ENCODE data around the gene SEC31A.
"Not testable (repeated sequence)": the region's sequence is repeated elsewhere in the genome, so short reads cannot be mapped to it uniquely, and the experiment has no call there.

The SEC31A gene, protein sequence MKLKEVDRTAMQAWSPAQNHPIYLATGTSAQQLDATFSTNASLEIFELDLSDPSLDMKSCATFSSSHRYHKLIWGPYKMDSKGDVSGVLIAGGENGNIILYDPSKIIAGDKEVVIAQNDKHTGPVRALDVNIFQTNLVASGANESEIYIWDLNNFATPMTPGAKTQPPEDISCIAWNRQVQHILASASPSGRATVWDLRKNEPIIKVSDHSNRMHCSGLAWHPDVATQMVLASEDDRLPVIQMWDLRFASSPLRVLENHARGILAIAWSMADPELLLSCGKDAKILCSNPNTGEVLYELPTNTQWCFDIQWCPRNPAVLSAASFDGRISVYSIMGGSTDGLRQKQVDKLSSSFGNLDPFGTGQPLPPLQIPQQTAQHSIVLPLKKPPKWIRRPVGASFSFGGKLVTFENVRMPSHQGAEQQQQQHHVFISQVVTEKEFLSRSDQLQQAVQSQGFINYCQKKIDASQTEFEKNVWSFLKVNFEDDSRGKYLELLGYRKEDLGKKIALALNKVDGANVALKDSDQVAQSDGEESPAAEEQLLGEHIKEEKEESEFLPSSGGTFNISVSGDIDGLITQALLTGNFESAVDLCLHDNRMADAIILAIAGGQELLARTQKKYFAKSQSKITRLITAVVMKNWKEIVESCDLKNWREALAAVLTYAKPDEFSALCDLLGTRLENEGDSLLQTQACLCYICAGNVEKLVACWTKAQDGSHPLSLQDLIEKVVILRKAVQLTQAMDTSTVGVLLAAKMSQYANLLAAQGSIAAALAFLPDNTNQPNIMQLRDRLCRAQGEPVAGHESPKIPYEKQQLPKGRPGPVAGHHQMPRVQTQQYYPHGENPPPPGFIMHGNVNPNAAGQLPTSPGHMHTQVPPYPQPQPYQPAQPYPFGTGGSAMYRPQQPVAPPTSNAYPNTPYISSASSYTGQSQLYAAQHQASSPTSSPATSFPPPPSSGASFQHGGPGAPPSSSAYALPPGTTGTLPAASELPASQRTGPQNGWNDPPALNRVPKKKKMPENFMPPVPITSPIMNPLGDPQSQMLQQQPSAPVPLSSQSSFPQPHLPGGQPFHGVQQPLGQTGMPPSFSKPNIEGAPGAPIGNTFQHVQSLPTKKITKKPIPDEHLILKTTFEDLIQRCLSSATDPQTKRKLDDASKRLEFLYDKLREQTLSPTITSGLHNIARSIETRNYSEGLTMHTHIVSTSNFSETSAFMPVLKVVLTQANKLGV

GRCh38 chr4:82890901-82891706 lies at the start of gene SEC31A:
Gene SEC31A (minus strand): TSS chr4:82891153. CDS start chr4:82881936, 9,217 bp downstream.
- peak; percentile 98 for DNase-seq (ENCODE audit: low read depth)

- DNase-seq (ENCODE audit: low read depth): no peak
These were observed 48.5 kb upstream of the SEC31A start for GRCh38 chr4:82939414-82939813.

DNA sequence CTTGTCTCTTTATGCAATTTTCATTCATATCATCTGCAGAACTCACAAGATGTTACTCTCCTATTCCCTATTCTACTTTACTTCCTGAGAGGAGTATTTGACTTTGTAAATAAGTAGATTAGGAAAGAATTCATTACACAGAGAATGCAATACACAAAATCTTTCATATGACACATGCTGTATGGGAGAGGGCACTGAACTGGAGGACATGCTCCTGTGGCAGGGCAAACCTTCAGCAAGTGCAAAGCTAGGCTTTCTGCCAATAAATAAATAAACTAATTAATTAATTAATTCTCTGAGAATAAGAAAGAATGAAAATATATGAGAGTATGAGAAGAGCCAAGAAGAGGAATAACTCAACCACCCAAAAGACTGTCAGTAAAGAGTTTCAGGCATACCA lies 43.5 kb upstream of the SEC31A start:
- DNase-seq (ENCODE audit: low read depth): no peak

- no peak for DNase-seq (ENCODE audit: low read depth)
These were observed 40.1 kb upstream of the SEC31A start for GRCh38 chr4:82930848-82931755.

DNA sequence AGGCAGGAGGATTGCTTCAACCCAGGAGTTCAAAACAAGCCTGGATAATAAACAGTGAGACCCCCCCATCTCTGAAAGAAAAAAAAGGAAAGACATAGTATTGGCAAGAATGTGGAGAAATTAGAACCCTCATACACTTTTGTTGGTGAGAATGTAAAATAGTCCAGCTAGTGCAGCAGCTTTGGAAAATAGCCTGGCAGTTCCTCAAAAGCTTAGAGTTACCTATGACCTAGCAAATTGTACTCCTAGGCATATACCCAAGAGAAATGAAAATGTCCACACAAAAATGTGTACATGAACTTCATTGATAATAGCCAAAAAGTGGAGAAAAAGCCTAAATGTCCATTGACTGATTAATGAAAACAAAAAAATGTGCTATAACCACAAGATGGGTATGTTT lies 30.8 kb upstream of the SEC31A start:
- DNase-seq (ENCODE audit: low read depth): no peak

GRCh38 chr4:82919386-82919785 lies 28.4 kb upstream of the SEC31A start:
- no peak for DNase-seq (ENCODE audit: low read depth)

DNA sequence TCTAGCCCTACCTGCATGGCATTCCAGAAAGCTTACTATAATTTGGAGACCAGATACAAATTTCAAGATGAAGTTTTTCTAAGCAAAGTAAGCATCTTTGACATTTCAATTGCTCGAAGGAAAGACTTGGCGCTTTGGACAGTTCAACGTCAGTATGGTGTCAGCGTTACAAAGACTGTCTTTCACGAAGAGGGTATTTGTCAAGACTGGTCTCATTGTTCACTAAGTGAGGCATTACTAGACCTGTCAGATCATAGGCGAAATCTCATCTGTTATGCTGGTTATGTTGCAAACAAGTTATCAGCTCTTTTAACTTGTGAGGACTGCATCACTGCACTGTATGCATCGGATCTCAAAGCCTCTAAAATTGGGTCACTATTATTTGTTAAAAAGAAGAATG lies 27.1 kb upstream of the SEC31A start:
- no peak for DNase-seq (ENCODE audit: low read depth)

- DNase-seq (ENCODE audit: low read depth): not testable (repeated sequence)
These were observed 23.0 kb upstream of the SEC31A start for GRCh38 chr4:82913968-82914367.

GRCh38 chr4:82913305-82913704 lies 22.4 kb upstream of the SEC31A start:
- DNase-seq (ENCODE audit: low read depth): no peak

GRCh38 chr4:82909326-82909725 lies 18.4 kb upstream of the SEC31A start:
- DNase-seq (ENCODE audit: low read depth): no peak

GRCh38 chr4:82906469-82906868 lies 15.5 kb upstream of the SEC31A start:
- no peak for DNase-seq (ENCODE audit: low read depth)

GRCh38 chr4:82905205-82905604 lies 14.3 kb upstream of the SEC31A start:
- DNase-seq (ENCODE audit: low read depth): no peak

- DNase-seq (ENCODE audit: low read depth): no peak
These were observed 12.8 kb upstream of the SEC31A start for GRCh38 chr4:82903737-82904136.

GRCh38 chr4:82901183-82901718 lies 10.3 kb upstream of the SEC31A start:
- DNase-seq (ENCODE audit: low read depth): no peak

DNA sequence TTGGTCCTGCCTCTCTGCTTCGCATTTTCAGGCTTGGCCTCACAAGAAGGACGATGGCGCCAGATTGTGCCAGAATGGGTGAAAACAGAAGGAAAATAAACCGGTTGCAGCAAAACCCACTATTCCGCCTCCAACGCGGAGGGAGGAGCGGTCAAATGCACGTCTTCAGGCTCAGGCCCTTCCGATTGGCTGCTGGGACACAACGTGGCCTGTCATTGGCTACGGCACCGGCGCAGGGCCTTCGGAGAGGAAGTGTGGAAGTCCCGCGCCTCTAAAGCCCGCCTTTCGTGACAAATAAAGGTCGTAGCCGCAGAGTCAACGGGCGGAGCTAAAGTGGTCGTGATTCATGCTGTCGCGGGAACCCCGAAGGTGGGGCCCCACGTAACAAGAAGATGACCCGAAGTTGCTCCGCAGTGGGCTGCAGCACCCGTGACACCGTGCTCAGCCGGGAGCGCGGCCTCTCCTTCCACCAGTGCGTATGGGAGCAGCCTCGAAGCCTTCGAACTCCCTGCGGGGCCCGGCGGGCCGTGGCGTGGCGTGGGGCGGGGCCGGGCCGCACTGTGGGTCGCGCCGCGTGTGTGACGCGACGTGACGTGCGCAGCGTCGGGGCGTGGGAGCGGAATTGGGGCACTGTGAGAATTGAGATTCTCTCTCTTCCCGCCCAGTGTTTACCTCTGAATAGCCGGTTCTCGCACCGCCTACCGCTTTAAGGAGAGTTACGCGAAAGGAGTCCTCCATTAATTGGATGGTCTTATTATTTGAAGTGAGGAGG lies 9.6 kb upstream of the SEC31A start, which contains the start of gene THAP9:
TSS of gene THAP9 (plus strand) at position 325 of the 772 bp plus-strand sequence. CDS start at position 393, 68 bp downstream.
- DNase-seq (ENCODE audit: low read depth): peak; percentile 96

DNA sequence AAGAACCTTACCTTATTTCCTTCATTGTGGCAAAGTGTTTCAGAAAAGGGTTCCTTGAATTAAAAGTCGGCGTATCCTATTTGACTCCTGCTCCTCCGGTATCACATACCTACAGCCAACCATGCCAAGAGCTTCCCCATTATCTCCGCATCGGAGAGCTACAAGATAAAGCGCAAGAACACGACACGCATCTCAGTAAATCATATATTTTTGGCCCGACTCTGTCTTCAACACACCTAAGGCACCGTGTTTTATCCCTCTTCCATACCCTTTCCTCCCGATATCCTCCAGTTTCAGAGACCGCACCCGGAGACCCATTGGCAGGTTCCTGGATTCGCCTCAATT lies 9.1 kb upstream of the SEC31A start:
- no peak for DNase-seq (ENCODE audit: low read depth)

DNA sequence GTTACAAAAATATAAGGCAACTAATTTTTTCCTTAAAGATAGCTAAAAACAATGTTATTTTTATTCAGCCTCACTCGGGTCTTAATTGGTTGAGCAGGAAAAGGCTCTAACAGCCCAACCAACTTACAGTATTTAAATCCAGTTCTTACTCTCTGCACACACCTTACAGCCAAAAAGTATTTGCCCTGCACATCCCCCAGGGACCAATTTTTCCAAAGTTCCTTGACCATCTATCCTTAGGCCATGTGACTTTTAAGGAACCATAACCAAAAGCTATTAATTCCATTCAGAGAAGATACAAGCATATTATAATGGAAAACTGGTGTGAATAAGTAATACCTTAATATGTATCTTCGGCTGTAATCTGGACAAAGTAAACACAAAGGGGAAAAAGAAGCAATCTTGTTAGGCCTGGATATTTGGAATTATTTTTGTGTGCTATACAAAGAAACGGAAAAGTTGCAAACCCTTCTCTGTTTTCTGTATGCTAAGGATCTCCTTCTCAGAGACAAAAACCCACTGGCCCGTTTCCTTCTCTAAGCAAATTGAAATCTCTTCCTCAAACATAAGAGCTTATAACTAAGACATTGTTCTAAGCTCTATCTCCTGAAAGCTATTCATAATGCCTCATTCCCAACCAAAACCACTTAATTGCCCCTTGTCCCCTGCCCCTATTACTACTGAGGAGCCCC lies 8.6 kb upstream of the SEC31A start:
- DNase-seq (ENCODE audit: low read depth): no peak

- DNase-seq (ENCODE audit: low read depth): no peak
These were observed 7.6 kb upstream of the SEC31A start for GRCh38 chr4:82898322-82899243.
